ENCODE measurements around the gene METTL22.

- TF ChIP-seq CTCF (IDR thresholded peaks at IDR 0.05) (no peak), POLR2AphosphoS5 (IDR thresholded peaks at IDR 0.05) (no peak), POLR2A (IDR thresholded peaks at IDR 0.05) (no peak), EP300 (IDR thresholded peaks at IDR 0.05) (no peak)
Measured at GRCh38 chr16:8587065-8587464, 34.4 kb upstream of the METTL22 start.
